Rectal smooth muscle tissue (tissue), 1 donor: ENCODE measurements around the gene PTPRD.

Experiments
- H3K27ac ChIP-seq: one replicate; pipeline ENCODE4 v1.7.0; 2013; ENCODE audit warnings: low read depth, low read length, inconsistent platforms
- H3K27me3 ChIP-seq: one replicate; pipeline ENCODE4 v1.7.0; 2013; ENCODE audit warnings: low read length; ENCODE audit not compliant: control insufficient read depth, insufficient read depth
- H3K36me3 ChIP-seq: one replicate; pipeline ENCODE4 v1.7.0; 2013; ENCODE audit warnings: low read length; ENCODE audit not compliant: control insufficient read depth, insufficient read depth
- H3K4me1 ChIP-seq: one replicate; pipeline ENCODE4 v1.7.0; 2013; ENCODE audit warnings: low read length; ENCODE audit not compliant: control insufficient read depth, insufficient read depth
- H3K4me3 ChIP-seq: one replicate; pipeline ENCODE4 v1.7.0; 2013; ENCODE audit warnings: low read length
- H3K9ac ChIP-seq: one replicate; pipeline ENCODE4 v1.7.0; 2013; ENCODE audit warnings: low read length

The PTPRD gene

GRCh38 chr9:8542537-8542936 is 2070.3 kb downstream of the PTPRD start:
- Histone ChIP-seq H3K9ac (no peak overlapping the region), H3K27ac (no peak overlapping the region), H3K4me1 (no peaks in the 10 kb centered on the region), H3K27me3 (no peaks in the 10 kb centered on the region), H3K36me3 (no peaks in the 10 kb centered on the region), H3K4me3 (no peak overlapping the region)

- Histone ChIP-seq H3K9ac (no peak overlapping the region), H3K4me1 (no peaks in the 10 kb centered on the region), H3K4me3 (no peak overlapping the region), H3K27ac (no peak overlapping the region), H3K36me3 (no peaks in the 10 kb centered on the region), H3K27me3 (no peaks in the 10 kb centered on the region)
Observed at GRCh38 chr9:8539681-8540197, 2073.1 kb downstream of the PTPRD start.

- H3K27ac ChIP-seq = no peak overlapping the region
- no peak overlapping the region for H3K9ac ChIP-seq
- H3K4me3 ChIP-seq = no peak overlapping the region
- H3K27me3 ChIP-seq = no peaks in the 10 kb centered on the region
- H3K36me3 ChIP-seq = no peaks in the 10 kb centered on the region
- H3K4me1 ChIP-seq = no peaks in the 10 kb centered on the region
Observed at GRCh38 chr9:8536845-8537244, 2076.0 kb downstream of the PTPRD start.

GRCh38 chr9:8534828-8535227 is 2078.0 kb downstream of the PTPRD start:
- Histone ChIP-seq H3K9ac (no peak overlapping the region), H3K27ac (no peak overlapping the region), H3K36me3 (no peaks in the 10 kb centered on the region), H3K4me3 (no peak overlapping the region), H3K4me1 (no peaks in the 10 kb centered on the region), H3K27me3 (no peaks in the 10 kb centered on the region)

GRCh38 chr9:8533681-8534080 is 2079.1 kb downstream of the PTPRD start:
- Histone ChIP-seq H3K27ac (no peak overlapping the region), H3K4me1 (no peaks in the 10 kb centered on the region), H3K9ac (no peak overlapping the region), H3K27me3 (no peaks in the 10 kb centered on the region), H3K36me3 (no peaks in the 10 kb centered on the region), H3K4me3 (no peak overlapping the region)

- Histone ChIP-seq H3K4me3 (no peak overlapping the region), H3K27ac (no peak overlapping the region)
Observed at GRCh38 chr9:8531826-8532415, 2080.9 kb downstream of the PTPRD start.

GRCh38 chr9:8521112-8521511 is 2091.7 kb downstream of the PTPRD start:
- no peak overlapping the region for H3K27ac ChIP-seq
- no peak overlapping the region for H3K9ac ChIP-seq
- no peaks in the 10 kb centered on the region for H3K36me3 ChIP-seq
- H3K27me3 ChIP-seq = no peaks in the 10 kb centered on the region
- no peak overlapping the region for H3K4me3 ChIP-seq
- no peaks in the 10 kb centered on the region for H3K4me1 ChIP-seq

More at GRCh38 chr9:8531826-8532415, 2080.9 kb downstream of the PTPRD start:
- no peaks in the 10 kb centered on the region for H3K4me1 ChIP-seq
- no peak overlapping the region for H3K9ac ChIP-seq
- no peaks in the 10 kb centered on the region for H3K27me3 ChIP-seq
- no peaks in the 10 kb centered on the region for H3K36me3 ChIP-seq

GRCh38 chr9:8515748-8516147 is 2097.1 kb downstream of the PTPRD start:
- H3K27ac ChIP-seq = no peak overlapping the region

GRCh38 chr9:8514760-8515159 is 2098.0 kb downstream of the PTPRD start:
- no peaks in the 10 kb centered on the region for H3K27me3 ChIP-seq
- H3K4me3 ChIP-seq = no peak overlapping the region
- H3K4me1 ChIP-seq = no peaks in the 10 kb centered on the region
- H3K9ac ChIP-seq = no peak overlapping the region
- H3K36me3 ChIP-seq = no peaks in the 10 kb centered on the region
- H3K27ac ChIP-seq = no peak overlapping the region

More at GRCh38 chr9:8515748-8516147, 2097.1 kb downstream of the PTPRD start:
- H3K4me3 ChIP-seq = no peak overlapping the region
- H3K4me1 ChIP-seq = no peaks in the 10 kb centered on the region
- no peak overlapping the region for H3K9ac ChIP-seq
- H3K36me3 ChIP-seq = no peaks in the 10 kb centered on the region
- H3K27me3 ChIP-seq = no peaks in the 10 kb centered on the region

- Histone ChIP-seq H3K4me3 (no peak overlapping the region), H3K9ac (no peak overlapping the region), H3K4me1 (no peaks in the 10 kb centered on the region), H3K36me3 (no peaks in the 10 kb centered on the region), H3K27ac (no peak overlapping the region), H3K27me3 (no peaks in the 10 kb centered on the region)
Observed at GRCh38 chr9:8508671-8509290, 2104.0 kb downstream of the PTPRD start.

- Histone ChIP-seq H3K4me1 (no peaks in the 10 kb centered on the region), H3K36me3 (no peaks in the 10 kb centered on the region), H3K9ac (no peak overlapping the region), H3K27me3 (no peaks in the 10 kb centered on the region), H3K27ac (no peak overlapping the region), H3K4me3 (no peak overlapping the region)
Observed at GRCh38 chr9:8494571-8494970, 2118.2 kb downstream of the PTPRD start.

GRCh38 chr9:8492679-8493078 is 2120.1 kb downstream of the PTPRD start:
- no peaks in the 10 kb centered on the region for H3K36me3 ChIP-seq
- no peaks in the 10 kb centered on the region for H3K27me3 ChIP-seq

GRCh38 chr9:8492024-8492423 is 2120.8 kb downstream of the PTPRD start:
- H3K27me3 ChIP-seq = no peaks in the 10 kb centered on the region
- H3K36me3 ChIP-seq = no peaks in the 10 kb centered on the region
- H3K4me3 ChIP-seq = no peak overlapping the region
- H3K27ac ChIP-seq = no peak overlapping the region
- H3K9ac ChIP-seq = no peak overlapping the region
- no peaks in the 10 kb centered on the region for H3K4me1 ChIP-seq

More at GRCh38 chr9:8492679-8493078, 2120.1 kb downstream of the PTPRD start:
- no peak overlapping the region for H3K27ac ChIP-seq
- no peaks in the 10 kb centered on the region for H3K4me1 ChIP-seq
- no peak overlapping the region for H3K9ac ChIP-seq
- H3K4me3 ChIP-seq = no peak overlapping the region
